ENCODE results near the gene SON. TPM values are rescaled to one million over a fixed set of nuclear protein-coding genes. Genes with fewer than 3 reads are reported as not detected.

Gene SON
- total and polyA plus RNA-seq, 2 of the 13 experiments (the other 11 are each of a cell fraction or from before 2014, with no cell fraction given), result 61.3 to 78.3 TPM

GRCh38 chr21:33543505-33544129 lies 779 bp downstream of the SON start (continued):
- no peak for TF ChIP-seq SP1 (IDR thresholded peaks at IDR 0.05)
- TF ChIP-seq SP1 (CRISPR knock-in tag; IDR thresholded peaks at IDR 0.05), result 0 out of 2 replicates have a peak, but pooled peaks have one; percentile 23
- TF ChIP-seq MEIS1 (CRISPR knock-in tag; IDR thresholded peaks at IDR 0.05; ENCODE audit: borderline replicate concordance), result no peak
- TF ChIP-seq MBD4 (IDR thresholded peaks at IDR 0.05; ENCODE audit: borderline replicate concordance, low read length), result 0 out of 2 replicates have a peak, but pooled peaks have one; percentile 65
- no peak for TF ChIP-seq ZXDC (CRISPR knock-in tag; IDR thresholded peaks at IDR 0.05)
- no peak for TF ChIP-seq MED8 (CRISPR knock-in tag; IDR thresholded peaks at IDR 0.05; ENCODE audit: insufficient replicate concordance)
- TF ChIP-seq, protein P1, sequence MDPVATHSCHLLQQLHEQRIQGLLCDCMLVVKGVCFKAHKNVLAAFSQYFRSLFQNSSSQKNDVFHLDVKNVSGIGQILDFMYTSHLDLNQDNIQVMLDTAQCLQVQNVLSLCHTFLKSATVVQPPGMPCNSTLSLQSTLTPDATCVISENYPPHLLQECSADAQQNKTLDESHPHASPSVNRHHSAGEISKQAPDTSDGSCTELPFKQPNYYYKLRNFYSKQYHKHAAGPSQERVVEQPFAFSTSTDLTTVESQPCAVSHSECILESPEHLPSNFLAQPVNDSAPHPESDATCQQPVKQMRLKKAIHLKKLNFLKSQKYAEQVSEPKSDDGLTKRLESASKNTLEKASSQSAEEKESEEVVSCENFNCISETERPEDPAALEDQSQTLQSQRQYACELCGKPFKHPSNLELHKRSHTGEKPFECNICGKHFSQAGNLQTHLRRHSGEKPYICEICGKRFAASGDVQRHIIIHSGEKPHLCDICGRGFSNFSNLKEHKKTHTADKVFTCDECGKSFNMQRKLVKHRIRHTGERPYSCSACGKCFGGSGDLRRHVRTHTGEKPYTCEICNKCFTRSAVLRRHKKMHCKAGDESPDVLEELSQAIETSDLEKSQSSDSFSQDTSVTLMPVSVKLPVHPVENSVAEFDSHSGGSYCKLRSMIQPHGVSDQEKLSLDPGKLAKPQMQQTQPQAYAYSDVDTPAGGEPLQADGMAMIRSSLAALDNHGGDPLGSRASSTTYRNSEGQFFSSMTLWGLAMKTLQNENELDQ (CRISPR knock-in tag; IDR thresholded peaks at IDR 0.05; ENCODE audit: borderline replicate concordance), result no peak
- TF ChIP-seq KDM5A (IDR thresholded peaks at IDR 0.05; ENCODE audit: borderline replicate concordance, low read length), result peak; percentile 85
- TF ChIP-seq ZNF224 (CRISPR knock-in tag; IDR thresholded peaks at IDR 0.05), result no peak
- peak; percentile 72 for TF ChIP-seq ASH2L (IDR thresholded peaks at IDR 0.05; ENCODE audit: insufficient read length, low read depth, low read length)

Data from HepG2 (cell line).